Measurements from ENCODE around the gene BCL2L11. TPM values are rescaled to one million over a fixed set of nuclear protein-coding genes. Genes with fewer than 3 reads are reported as not detected.

BCL2L11 gene
- total RNA-seq, 4 donors from 2014 or later = 8.9 to 27.0 (median 18.0) TPM

- DNase-seq (ENCODE audit: low spot score in 2 of 2) = peak; percentile 88
- TF ChIP-seq POLR2A (IDR thresholded peaks at IDR 0.05) = peak in 1 of 2 donors; percentile 67
- no peak for TF ChIP-seq CTCF (IDR thresholded peaks at IDR 0.05)
- TF ChIP-seq POLR2AphosphoS5 (IDR thresholded peaks at IDR 0.05) = peak in 1 of 3 donors; percentile 47
- TF ChIP-seq EP300 (IDR thresholded peaks at IDR 0.05) = no peak
- Histone ChIP-seq H3K27ac (peak overlapping the region; percentile 89), H3K4me1 (peaks cover 57% of the 10 kb centered on the region), H3K9me3 (no peaks in the 10 kb centered on the region), H3K36me3 (peaks cover 10% of the 10 kb centered on the region), H3K4me3 (peak overlapping the region; percentile 91), H3K27me3 (peaks cover 13% of the 10 kb centered on the region)
- 2% methylated on average over 8 of the region's 93 CpGs for WGBS
These were observed 1.3 kb downstream of the BCL2L11 start for GRCh38 chr2:111121828-111122630.

- H3K9me3 ChIP-seq = no peaks in the 10 kb centered on the region
- H3K27me3 ChIP-seq = peaks cover 13% of the 10 kb centered on the region
- H3K4me3 ChIP-seq = peak overlapping the region; percentile 91
- WGBS = 1% methylated on average over 25 of the region's 92 CpGs
- H3K4me1 ChIP-seq = peaks cover 50% of the 10 kb centered on the region
- peak; percentile 92 to 94 for DNase-seq (ENCODE audit: low spot score in 2 of 2)
- H3K27ac ChIP-seq = peak overlapping the region; percentile 89
- peaks cover 10% of the 10 kb centered on the region for H3K36me3 ChIP-seq
- TF ChIP-seq CTCF (IDR thresholded peaks at IDR 0.05) (no peak), EP300 (IDR thresholded peaks at IDR 0.05) (no peak), POLR2AphosphoS5 (IDR thresholded peaks at IDR 0.05) (peak in 1 of 3 donors; percentile 60), POLR2A (IDR thresholded peaks at IDR 0.05) (peak in 1 of 2 donors; percentile 0)
These were observed 2.1 kb downstream of the BCL2L11 start for GRCh38 chr2:111122631-111123421.

- peak overlapping the region; percentile 91 for H3K4me3 ChIP-seq
- H3K9me3 ChIP-seq = no peaks in the 10 kb centered on the region
- TF ChIP-seq CTCF (IDR thresholded peaks at IDR 0.05) = no peak
- no peak for TF ChIP-seq EP300 (IDR thresholded peaks at IDR 0.05)
- TF ChIP-seq POLR2AphosphoS5 (IDR thresholded peaks at IDR 0.05) = no peak
- no peak for TF ChIP-seq POLR2A (IDR thresholded peaks at IDR 0.05)
- peaks cover 11% of the 10 kb centered on the region for H3K36me3 ChIP-seq
- no peak overlapping the region for H3K27ac ChIP-seq
- peaks cover 10% of the 10 kb centered on the region for H3K27me3 ChIP-seq
- no peak for DNase-seq (ENCODE audit: low spot score in 2 of 2)
- H3K4me1 ChIP-seq = peaks cover 41% of the 10 kb centered on the region
- WGBS = 95% methylated on average over 7 of the region's 7 CpGs
These were observed 3.0 kb downstream of the BCL2L11 start for GRCh38 chr2:111123751-111124150.

- TF ChIP-seq POLR2A (IDR thresholded peaks at IDR 0.05) (no peak), POLR2AphosphoS5 (IDR thresholded peaks at IDR 0.05) (no peak)
- Histone ChIP-seq H3K27me3 (no peaks in the 10 kb centered on the region), H3K4me1 (peaks cover 23% of the 10 kb centered on the region), H3K9me3 (no peaks in the 10 kb centered on the region), H3K36me3 (peaks cover 22% of the 10 kb centered on the region), H3K4me3 (no peak overlapping the region), H3K27ac (no peak overlapping the region)
- DNase-seq (ENCODE audit: low spot score in 2 of 2) = no peak
- 87% methylated on average over 1 of the region's 1 CpG for WGBS
These were observed 5.9 kb downstream of the BCL2L11 start for GRCh38 chr2:111126581-111126980.

GRCh38 chr2:111127351-111127750 lies 6.6 kb downstream of the BCL2L11 start:
- no peaks in the 10 kb centered on the region for H3K27me3 ChIP-seq
- DNase-seq (ENCODE audit: low spot score in 2 of 2) = no peak
- no peak overlapping the region for H3K4me3 ChIP-seq
- peaks cover 22% of the 10 kb centered on the region for H3K36me3 ChIP-seq
- WGBS = 70% methylated on average over 4 of the region's 4 CpGs
- no peak overlapping the region for H3K27ac ChIP-seq
- no peak for TF ChIP-seq CTCF (IDR thresholded peaks at IDR 0.05)
- no peak for TF ChIP-seq POLR2AphosphoS5 (IDR thresholded peaks at IDR 0.05)
- no peak for TF ChIP-seq EP300 (IDR thresholded peaks at IDR 0.05)
- TF ChIP-seq POLR2A (IDR thresholded peaks at IDR 0.05) = no peak
- H3K4me1 ChIP-seq = peaks cover 16% of the 10 kb centered on the region
- no peaks in the 10 kb centered on the region for H3K9me3 ChIP-seq
